Hepatocyte (in vitro differentiated cells): ENCODE measurements around the gene PGM2L1.

Source experiments
- CTCF ChIP-seq: fragments of 200-600 bp; sonication (generic); IDR thresholded peaks from 2 replicates; pipeline ENCODE4 v1.5.1; 2016; ENCODE audit warnings: antibody characterized with exemption, mild to moderate bottlenecking; ENCODE audit not compliant: poor library complexity
- EZH2 ChIP-seq: fragments of 200-600 bp; sonication (generic); IDR thresholded peaks from 2 replicates; pipeline ENCODE4 v1.6.1; 2016; ENCODE audit warnings: antibody characterized with exemption, mild to moderate bottlenecking, borderline replicate concordance

- TF ChIP-seq CTCF (no peak), EZH2 (no peak)
Measured at GRCh38 chr11:74347381-74347780, 50.9 kb downstream of the PGM2L1 start.
